NCI-H1048 (cell line): ENCODE results near the gene TOR1AIP2.
"Not testable (repeated sequence)": the region's sequence is repeated elsewhere in the genome, so short reads cannot be mapped to it uniquely, and the experiment has no call there.

Source experiments
- DNase-seq: peaks from one replicate; lab custom pipeline; 2025; lab: John Stamatoyannopoulos, UW

Gene TOR1AIP2

GRCh38 chr1:179875596-179876299 lies 1.9 kb downstream of the TOR1AIP2 start:
- DNase-seq: no peak

GRCh38 chr1:179873438-179873851 lies 4.2 kb downstream of the TOR1AIP2 start:
- DNase-seq: no peak

- DNase-seq: no peak
Measured at GRCh38 chr1:179872558-179872957, 5.0 kb downstream of the TOR1AIP2 start.

GRCh38 chr1:179871940-179872339 lies 5.7 kb downstream of the TOR1AIP2 start:
- DNase-seq: no peak

- no peak for DNase-seq
Measured at GRCh38 chr1:179870870-179871269, 6.7 kb downstream of the TOR1AIP2 start.

GRCh38 chr1:179867493-179868330 lies 9.9 kb downstream of the TOR1AIP2 start:
- peak; percentile 9 for DNase-seq

GRCh38 chr1:179866616-179867015 lies 11.0 kb downstream of the TOR1AIP2 start:
- no peak for DNase-seq

DNA sequence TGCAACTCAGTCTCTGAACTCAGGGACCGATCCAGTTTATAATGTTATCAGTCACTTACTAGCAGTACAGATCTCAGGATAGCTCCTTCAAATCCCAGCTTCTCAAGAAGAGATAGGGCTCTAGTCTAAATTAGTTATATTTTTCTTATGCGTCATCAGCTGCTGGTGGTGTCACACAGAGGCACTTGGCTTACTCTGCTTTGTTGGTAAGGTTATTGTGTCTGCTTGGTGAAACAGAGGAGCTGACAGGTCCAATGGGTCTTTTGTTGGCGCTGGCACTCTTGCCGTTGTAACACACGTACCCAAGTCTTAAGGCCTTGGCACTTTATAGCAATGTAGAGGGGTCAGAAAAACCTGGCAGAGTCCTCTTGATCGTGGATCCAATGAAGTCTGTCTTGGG lies 12.2 kb downstream of the TOR1AIP2 start:
- DNase-seq: no peak

GRCh38 chr1:179860652-179861051 lies 17.0 kb downstream of the TOR1AIP2 start:
- no peak for DNase-seq

- DNase-seq: no peak
Measured at GRCh38 chr1:179857009-179857408, 20.6 kb downstream of the TOR1AIP2 start.

DNA sequence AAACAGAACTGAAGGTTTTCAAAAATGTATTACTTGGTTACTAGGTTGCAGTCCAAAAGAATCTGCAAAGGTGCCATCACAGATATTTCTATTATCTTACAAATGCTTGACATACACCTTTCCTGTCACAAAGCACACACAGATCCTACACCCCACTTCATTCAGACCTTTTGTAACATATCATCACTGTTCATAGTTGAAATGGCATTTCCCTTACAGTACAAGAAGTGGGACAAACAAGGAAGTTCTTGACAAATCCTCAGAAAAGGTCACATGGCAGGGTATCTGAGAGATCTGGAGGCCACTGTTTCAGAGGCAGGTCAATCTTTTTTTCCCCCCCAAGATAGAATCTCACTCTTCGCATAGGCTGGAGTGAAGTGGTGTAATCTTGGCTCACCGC lies 21.3 kb downstream of the TOR1AIP2 start:
- no peak for DNase-seq

GRCh38 chr1:179855831-179856230 lies 21.8 kb downstream of the TOR1AIP2 start:
- not testable (repeated sequence) for DNase-seq

- DNase-seq: no peak
Measured at GRCh38 chr1:179853102-179853501, 24.5 kb downstream of the TOR1AIP2 start.

GRCh38 chr1:179848233-179848632 lies 29.4 kb downstream of the TOR1AIP2 start:
- no peak for DNase-seq

DNA sequence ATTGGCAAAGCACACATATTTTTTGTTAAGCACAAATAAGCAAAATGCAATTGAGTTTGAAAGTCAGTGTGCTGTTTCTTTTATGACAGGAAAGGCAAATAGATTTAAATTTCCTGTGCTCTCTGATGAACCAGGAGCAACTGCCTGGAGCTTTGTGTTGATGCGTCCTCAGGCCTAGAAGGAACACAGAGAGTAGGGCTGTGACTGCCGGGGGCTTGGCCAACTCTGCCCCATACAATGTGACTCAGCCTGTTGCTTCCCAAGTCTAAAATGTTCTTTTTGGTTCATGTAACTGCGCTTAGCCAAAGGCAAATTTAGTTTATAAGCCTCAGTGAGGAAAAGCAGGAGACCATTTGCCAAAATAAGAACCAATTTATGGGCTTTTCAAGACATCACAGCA lies 37.5 kb downstream of the TOR1AIP2 start:
- no peak for DNase-seq

DNA sequence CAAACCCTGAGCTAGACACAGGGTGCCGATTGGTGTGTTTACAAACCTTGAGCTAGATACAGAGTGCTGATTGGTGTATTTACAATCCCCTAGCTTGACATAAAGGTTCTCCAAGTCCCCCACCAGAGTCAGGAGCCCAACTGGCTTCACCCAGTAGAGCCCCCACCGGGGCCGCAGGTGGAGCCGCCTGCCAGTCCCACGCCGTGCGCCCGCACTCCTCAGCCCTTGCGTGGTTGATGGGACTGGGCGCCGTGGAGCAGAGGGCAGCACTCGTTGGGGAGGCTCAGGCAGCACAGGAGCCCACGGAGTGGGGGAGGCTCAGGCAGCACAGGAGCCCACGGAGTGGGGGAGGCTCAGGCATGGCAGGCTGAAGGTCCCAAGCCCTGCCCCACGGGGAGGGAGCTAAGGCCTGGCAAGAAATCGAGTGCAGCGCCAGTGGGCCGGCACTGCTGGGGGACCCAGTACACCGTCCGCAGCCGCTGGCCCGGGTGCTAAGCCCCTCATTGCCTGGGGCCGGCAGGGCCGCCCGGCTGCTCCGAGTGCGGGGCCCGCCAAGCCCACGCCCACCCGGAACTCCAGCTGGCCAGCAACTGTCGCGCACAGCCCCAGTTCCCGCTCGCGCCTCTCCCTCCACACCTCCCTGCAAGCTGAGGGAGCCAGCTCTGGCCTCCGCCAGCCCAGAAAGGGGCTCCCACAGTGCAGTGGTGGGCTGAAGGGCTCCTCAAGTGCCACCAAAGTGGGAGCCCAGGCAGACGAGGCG lies 40.7 kb downstream of the TOR1AIP2 start:
- DNase-seq: not testable (repeated sequence)

- no peak for DNase-seq
Measured at GRCh38 chr1:179831852-179832699, 45.5 kb downstream of the TOR1AIP2 start.

DNA sequence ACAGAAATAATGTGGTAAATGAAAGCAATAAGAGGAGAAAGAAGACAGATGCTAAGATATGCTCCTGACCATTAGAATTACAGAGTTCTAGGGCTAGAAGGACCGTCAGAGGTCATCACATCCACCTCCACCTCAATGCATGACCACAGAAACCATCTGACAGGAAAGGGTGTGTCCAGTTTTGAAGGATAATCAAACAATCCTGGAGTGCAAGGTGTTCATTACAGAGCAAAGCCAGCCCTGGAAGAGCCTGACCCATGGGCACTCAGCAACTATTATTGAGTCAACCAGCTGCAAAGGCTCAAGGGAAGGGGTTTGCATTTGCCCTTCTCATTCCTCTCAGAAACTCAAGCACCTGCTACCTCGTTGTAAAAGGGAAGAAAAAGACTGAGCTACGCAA lies 46.4 kb downstream of the TOR1AIP2 start:
- no peak for DNase-seq

- DNase-seq: no peak
Measured at GRCh38 chr1:179828554-179829110, 49.0 kb downstream of the TOR1AIP2 start.

DNA sequence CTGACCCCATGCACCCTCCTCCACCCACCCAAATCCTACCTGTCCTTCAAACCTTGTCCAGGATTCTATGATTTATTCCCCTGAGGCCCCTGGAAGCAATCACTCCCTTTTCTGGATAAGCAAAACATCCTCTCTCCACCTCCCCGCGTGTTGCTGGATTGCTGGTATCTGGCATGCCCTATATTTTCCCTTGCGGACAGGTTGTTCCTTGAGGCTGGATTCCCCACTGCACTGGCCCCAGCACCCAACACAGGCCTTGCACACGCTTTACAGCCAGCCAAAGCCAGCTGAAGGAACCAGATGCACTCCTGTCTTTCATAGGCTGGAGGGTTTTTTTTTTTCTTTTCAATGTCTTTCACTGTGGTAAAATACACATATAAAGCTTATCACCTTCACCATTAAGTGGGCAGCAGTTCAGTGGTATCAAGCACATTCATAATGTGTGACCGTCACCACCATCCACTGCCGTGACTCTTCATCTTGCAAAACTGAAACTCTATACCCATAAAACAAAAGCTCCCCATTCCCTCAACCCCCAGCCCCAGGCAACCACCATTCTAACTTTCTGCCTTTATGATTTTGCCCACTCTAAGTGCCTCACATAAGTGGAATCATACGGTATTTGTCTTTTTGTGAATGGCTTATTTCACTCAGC lies 50.9 kb downstream of the TOR1AIP2 start:
- no peak for DNase-seq
